ENCODE measurements around the gene NKAPL.
A peak's percentile ranks its signal among the peaks of the same experiment; 100 is the strongest.

NKAPL gene

DNA sequence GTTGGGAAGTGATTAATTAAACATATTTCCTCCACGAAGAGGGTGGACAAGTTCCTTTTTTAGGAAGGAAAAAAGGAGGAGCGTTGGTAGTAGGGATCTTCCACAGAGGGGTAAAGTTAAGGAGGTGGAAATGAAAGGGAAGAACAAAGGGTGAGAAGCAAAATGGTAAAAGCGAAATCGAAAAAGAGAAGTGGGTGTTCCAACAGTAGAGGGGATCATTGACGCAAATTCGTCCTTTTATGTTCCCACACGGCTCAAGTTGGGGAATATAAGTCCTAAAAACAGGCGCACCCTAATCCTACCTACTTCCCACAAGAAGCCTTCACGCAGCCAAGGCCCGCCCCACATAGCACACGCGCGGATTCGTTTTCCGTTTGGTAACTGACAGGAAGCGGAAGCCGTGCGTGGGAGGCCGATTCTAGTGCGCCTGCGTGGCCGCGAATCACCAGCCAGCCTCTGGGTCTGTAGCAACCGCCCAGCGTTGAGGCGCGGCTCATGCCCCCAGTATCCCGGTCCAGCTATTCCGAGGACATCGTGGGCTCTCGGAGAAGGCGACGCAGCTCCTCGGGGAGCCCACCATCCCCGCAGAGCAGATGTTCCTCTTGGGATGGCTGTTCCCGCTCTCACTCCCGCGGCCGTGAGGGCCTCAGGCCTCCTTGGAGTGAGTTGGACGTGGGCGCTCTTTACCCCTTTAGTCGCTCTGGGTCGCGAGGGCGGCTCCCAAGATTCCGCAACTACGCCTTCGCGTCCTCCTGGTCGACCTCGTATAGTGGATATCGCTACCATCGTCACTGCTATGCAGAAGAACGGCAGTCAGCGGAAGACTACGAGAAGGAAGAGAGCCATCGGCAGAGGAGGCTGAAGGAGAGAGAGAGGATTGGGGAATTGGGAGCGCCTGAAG, at the start of gene NKAPL:
Gene NKAPL (plus strand): TSS at position 421 of the 901 bp plus-strand sequence. CDS start 75 bp downstream, at position 496.
- DNase-seq = peak; percentile 70

GRCh38 chr6:28209753-28210535, 49.2 kb upstream of the NKAPL start:
- DNase-seq = no peak

DNA sequence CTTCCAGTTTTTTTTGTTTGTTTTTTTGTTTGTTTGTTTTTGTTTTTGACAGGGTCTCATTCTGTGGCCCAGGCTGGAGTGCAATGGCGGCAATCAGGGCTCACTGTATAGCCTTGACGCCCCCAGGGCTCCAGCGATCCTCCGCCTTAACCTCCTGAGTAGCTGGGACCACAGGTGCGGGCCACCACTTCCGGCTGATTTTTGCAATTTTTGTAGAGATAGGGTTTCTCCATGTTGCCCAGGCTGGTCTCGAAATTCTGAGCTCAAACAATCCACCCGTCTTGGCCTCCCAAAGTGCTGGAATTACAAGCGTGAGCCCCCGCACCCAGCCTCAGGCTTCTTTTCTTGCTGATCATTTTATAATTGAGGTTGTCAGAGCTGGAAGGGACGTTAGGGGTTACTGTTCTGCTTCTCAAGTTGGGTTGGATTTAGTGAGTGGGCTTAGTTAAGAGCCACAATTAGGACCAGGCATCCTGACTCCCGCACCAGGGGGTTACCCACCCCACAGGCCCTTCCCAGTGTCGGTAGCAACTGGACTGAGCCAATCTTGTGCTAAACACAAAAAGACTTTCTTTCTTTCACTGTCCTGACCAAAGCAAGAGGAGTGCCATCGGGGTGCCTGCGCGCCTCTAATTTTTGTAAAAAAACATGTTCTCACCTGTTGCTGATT, 47.1 kb upstream of the NKAPL start:
- DNase-seq = no peak

GRCh38 chr6:28212510-28213212, 46.4 kb upstream of the NKAPL start:
- peak; percentile 85 for DNase-seq

- no peak for DNase-seq
Observed at GRCh38 chr6:28213213-28213523, 45.9 kb upstream of the NKAPL start.

- DNase-seq = no peak
Observed at GRCh38 chr6:28215425-28215824, 43.7 kb upstream of the NKAPL start.

DNA sequence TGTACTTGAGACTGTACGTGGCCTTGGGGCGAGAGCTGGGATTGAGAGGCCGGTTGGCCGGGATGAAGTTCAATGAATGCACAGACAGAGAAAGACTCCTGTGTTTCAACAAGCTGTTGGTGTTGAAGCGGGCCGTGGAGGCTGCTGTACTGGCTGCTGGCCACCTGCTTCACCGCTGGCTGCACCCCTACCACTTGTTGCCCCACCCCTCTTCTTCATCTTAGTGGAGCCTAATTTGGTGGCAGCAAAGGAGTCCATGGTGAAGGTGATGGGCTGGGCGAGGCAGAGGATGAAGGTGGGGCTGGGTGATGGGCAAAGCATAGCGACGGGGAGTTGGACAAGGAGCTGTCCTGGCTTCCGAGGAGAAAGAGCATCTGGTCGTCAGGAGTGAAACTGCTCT, 41.2 kb upstream of the NKAPL start:
- DNase-seq = no peak

DNA sequence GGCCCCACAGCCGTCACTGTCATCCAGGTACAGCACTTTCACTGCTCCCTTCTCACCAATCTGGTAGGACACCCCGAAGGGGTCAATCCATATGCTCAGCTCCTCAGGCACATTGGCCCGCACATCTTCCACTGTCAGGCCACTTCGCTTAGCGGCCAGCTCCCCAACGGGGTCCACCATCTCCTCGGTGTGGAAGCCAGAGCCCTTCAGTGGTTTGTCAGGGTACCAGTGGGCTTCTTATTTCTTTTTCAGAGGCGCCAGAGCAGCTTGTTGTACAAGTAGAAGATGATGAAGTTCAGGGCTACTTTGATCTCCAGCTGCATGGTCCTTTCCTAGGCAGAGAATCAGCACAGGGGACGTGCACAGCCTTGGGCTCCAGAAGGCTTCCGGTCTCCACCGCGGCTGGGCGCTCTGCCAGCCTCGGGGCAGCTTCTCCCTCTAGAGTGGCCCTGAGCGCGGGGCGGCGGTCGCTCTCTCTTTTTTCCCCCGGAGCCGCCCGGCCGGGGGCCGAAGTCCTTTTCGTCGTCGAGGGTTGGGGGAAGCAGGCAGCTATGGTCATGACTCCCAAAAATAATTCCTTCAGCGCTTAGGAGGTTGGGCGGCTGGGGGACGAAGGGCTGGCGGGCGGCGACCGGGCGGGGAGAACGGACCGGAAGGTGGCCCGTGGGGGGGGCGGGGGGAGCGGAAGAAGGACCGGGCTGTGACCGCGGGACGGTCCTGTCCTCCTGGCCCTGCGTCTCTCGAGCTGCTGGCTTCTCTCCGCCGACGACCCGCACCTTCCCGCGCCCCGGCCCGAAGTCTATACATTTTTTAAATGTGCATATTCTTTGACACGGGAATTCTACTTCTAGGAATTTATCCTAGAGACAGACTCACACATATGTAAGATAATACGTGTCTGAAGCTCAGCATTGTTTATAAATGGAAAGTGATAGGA, 40.5 kb upstream of the NKAPL start:
- peak; percentile 69 for DNase-seq

GRCh38 chr6:28220257-28221133, 38.6 kb upstream of the NKAPL start:
- DNase-seq = no peak

- DNase-seq = no peak
Observed at GRCh38 chr6:28224131-28225055, 34.7 kb upstream of the NKAPL start.

DNA sequence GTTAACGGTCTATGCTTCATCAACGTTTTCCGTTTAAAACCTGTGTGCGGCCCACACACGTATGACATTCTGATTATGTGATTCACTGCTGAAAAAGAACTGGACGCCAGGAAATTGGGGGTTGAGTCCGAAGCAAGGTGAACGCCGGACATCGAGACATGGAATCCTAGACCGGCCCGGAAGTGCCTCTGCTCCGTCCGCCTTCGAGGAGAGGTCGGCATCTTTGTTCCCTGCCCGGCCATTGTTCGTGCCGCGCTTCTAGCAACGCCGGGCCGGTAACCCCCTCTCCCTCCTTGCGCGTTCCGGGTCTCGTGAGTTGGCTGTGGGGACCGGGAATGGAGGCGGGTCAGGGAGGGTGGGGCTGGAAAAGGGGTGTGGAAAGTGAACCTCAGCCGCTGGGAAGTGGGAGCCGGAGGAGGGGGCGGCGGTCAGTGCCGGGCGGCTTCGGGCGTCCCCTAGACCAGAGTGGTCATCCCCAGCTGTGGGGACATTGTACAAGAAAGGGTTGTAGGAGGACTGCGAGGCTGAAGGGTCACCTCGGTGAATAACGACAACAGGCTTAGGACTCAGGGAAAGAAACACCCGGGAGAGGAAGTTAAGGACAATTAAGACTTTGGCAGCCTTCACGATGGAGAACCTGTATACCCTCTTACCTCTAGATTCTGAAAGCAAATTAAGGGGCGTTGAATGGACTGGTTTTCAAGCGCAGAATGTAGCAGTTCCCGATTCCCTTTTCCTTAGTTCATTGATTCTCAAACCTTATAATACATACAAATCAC, 33.9 kb upstream of the NKAPL start, which contains the start of gene ZSCAN9:
Gene ZSCAN9 (plus strand): TSS at position 220 of the 779 bp plus-strand sequence. CDS start 1,810 bp downstream, outside the sequence.
- peak; percentile 83 for DNase-seq

DNA sequence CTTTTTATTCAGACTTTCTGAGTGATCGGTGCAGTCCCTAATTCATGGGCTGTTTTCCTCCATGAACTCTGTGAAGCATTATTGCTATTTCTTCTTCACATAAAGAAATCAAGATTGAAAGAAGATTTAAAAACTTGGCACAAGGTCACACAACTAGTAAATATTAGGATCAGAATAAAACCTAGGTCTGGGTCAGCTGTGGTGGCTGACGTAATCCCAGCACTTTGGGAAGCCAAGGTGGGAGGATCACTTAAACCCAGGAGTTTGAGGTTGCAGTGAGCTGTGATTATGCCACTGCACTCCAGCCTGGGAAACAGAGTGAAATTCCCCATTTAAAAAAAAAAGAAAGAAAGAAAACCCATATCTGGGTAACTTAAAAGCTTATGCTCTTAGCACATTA, 32.6 kb upstream of the NKAPL start:
- DNase-seq = no peak

DNA sequence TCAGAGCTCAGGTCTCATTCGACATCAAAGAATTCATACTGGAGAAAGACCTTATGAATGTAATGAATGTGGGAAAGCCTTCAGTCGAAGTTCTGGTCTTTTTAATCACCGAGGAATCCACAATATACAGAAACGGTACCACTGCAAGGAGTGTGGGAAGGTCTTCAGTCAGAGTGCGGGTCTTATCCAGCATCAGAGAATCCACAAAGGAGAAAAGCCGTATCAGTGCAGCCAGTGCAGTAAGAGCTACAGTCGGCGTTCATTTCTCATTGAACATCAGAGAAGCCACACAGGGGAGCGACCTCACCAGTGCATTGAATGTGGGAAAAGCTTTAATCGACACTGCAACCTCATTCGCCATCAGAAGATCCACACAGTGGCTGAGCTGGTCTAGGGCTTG, 26.3 kb upstream of the NKAPL start:
- no peak for DNase-seq

GRCh38 chr6:28235912-28236452, 23.1 kb upstream of the NKAPL start:
- no peak for DNase-seq

- DNase-seq = no peak
Observed at GRCh38 chr6:28239636-28240035, 19.5 kb upstream of the NKAPL start.

DNA sequence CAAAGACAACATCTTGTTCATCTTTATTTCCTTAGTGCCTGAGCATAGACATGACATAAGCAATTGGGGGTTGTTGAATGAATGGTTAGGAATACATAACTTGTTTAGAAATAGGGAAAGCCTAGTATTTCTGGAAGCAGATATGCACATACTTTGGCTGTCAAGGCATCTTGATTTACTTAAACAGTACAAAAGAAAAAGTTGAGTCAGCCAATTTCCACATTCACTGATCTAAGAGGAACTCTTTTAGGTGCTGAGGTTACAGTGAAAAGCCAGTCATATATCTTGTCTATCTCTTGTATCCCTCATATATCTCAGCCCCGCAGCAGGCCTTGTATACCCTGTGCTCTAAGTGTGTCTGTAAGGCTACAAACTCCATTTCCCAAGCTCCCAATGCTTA, 18.6 kb upstream of the NKAPL start:
- DNase-seq = no peak

DNA sequence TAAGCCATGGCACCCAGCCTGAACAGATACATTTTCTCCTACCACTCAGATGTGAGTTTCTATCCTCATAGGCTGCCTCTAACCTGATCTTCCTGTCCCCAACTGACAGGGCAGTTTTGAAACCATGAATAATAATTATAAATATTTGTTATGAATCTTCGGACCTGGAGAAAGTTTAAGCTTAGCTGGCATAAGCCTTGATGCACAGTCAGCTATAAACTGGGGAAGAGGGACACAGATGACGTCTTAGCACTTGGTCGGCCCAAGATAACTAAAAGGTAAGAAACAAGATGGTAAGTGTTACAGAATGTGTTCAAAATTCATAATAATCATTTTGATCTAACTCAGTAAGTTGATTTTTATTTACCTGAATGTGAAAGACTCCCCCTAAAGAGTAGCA, 15.2 kb upstream of the NKAPL start:
- no peak for DNase-seq

- no peak for DNase-seq
Observed at GRCh38 chr6:28245206-28245941, 13.7 kb upstream of the NKAPL start.
